ENCODE measurements around the gene EN1.

Gene EN1

DNA sequence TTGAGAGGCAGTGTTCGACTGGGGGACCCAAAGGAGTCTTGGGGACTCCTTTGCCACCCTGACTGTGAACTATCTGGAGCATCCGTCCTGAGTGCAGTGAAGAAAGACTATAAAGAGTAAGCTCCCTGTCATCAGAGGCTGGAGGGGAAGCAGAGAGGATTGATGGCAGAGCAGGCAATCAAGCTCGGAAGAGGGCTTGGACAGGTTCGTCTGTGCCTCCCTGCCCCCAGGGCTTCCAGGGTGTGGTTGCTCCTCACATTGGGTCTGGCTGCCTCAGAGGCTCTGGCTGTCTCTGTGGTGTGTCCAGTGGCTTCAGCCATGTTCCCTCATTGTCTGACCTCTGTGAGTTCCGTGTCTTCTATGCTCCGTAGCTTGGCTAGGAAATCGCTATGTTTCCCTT lies 13.8 kb upstream of the EN1 start:
- H3K9me3 ChIP-seq (ENCODE audit: control insufficient read depth, low read length), result no peaks in the 10 kb centered on the region
- H3K79me2 ChIP-seq, result no peaks in the 10 kb centered on the region
- no peak overlapping the region for H3K4me2 ChIP-seq (ENCODE audit: low read length)
- no peak for TF ChIP-seq CTCF (IDR thresholded peaks at IDR 0.05)
- H3K27me3 ChIP-seq (ENCODE audit: control insufficient read depth, insufficient read depth, low read length), result peaks cover 8% of the 10 kb centered on the region
- no peak overlapping the region for H3K4me3 ChIP-seq (ENCODE audit: low read depth, low read length)
- H3K9ac ChIP-seq, result no peak overlapping the region
- no peak overlapping the region for H2AFZ ChIP-seq
- H3K36me3 ChIP-seq (ENCODE audit: control insufficient read depth, insufficient read depth, low read length), result no peaks in the 10 kb centered on the region
- H3K27ac ChIP-seq, result no peak overlapping the region
- H3K4me1 ChIP-seq, result no peaks in the 10 kb centered on the region

DNA sequence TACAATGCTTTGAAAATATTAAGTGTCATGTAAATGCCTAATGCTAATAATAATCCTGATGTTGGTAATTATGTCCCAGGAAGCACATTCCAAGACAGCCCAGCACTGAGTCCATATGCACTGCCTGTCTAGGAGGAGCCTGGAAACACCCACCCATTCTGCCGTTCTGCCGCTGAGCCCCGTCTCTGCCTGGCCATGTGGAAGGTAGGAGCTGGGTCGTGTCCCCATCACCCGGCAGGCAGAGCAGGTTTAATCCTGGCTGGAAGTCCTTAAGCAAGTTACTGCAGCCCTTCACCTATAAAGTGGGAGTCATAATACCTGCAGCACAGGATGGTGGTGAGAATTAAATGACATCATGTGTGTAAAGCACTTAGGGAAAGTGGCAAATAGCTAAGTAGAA lies 13.1 kb upstream of the EN1 start:
- no peak overlapping the region for H3K27ac ChIP-seq
- TF ChIP-seq CTCF (IDR thresholded peaks at IDR 0.05), result no peak
- no peak overlapping the region for H3K9ac ChIP-seq
- H2AFZ ChIP-seq, result no peak overlapping the region
- no peaks in the 10 kb centered on the region for H3K4me1 ChIP-seq
- peaks cover 12% of the 10 kb centered on the region for H3K27me3 ChIP-seq (ENCODE audit: control insufficient read depth, insufficient read depth, low read length)
- no peaks in the 10 kb centered on the region for H3K36me3 ChIP-seq (ENCODE audit: control insufficient read depth, insufficient read depth, low read length)
- no peak overlapping the region for H3K4me3 ChIP-seq (ENCODE audit: low read depth, low read length)
- no peaks in the 10 kb centered on the region for H3K79me2 ChIP-seq
- no peak overlapping the region for H3K4me2 ChIP-seq (ENCODE audit: low read length)
- no peaks in the 10 kb centered on the region for H3K9me3 ChIP-seq (ENCODE audit: control insufficient read depth, low read length)

GRCh38 chr2:118859157-118859770 lies 11.8 kb upstream of the EN1 start:
- H3K27me3 ChIP-seq (ENCODE audit: control insufficient read depth, insufficient read depth, low read length), result peaks cover 15% of the 10 kb centered on the region
- H2AFZ ChIP-seq, result no peak overlapping the region
- no peak for TF ChIP-seq CTCF (IDR thresholded peaks at IDR 0.05)

DNA sequence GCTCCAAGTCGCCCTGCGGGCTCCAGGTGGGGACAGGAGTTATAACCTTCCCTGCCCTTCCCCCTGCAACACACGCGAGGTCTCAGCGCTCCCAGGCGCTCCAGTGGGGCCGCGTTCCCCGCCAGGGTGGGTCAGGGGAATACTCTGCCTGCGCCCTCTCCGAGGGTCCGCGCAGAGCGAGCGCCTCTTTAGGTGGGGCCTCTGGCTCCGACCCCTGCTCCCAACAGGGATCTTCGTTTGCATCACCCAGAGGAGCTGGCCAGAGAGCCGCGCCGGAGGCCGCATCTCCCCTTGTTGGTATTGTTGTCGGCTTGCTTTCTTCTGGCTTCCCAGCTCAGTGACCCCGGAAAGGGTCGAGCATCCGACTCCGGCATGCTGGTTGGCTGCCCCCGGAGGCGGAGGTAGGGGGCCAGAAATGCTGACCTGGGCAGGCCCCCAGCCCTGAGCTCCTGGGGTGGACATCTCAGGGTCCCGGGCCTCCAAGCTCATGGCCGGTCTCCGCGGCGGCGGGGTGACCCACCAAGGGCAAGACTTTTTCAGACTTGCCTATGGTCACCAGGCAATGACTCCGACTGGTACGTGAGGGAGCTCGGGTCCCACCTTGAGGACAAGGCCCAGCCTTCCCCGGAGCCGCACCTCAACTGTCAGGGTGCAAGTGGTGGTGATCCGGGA lies 11.2 kb upstream of the EN1 start:
- Histone ChIP-seq H3K36me3 (ENCODE audit: control insufficient read depth, insufficient read depth, low read length) (no peaks in the 10 kb centered on the region), H3K9me3 (ENCODE audit: control insufficient read depth, low read length) (no peaks in the 10 kb centered on the region), H3K4me2 (ENCODE audit: low read length) (no peak overlapping the region), H3K4me3 (ENCODE audit: low read depth, low read length) (no peak overlapping the region), H3K9ac (no peak overlapping the region), H3K27ac (no peak overlapping the region), H3K4me1 (no peaks in the 10 kb centered on the region), H3K79me2 (no peaks in the 10 kb centered on the region), H3K27me3 (ENCODE audit: control insufficient read depth, insufficient read depth, low read length) (peaks cover 17% of the 10 kb centered on the region), H2AFZ (no peak overlapping the region)
- no peak for TF ChIP-seq CTCF (IDR thresholded peaks at IDR 0.05)

More at GRCh38 chr2:118859157-118859770, 11.8 kb upstream of the EN1 start:
- H3K27ac ChIP-seq, result no peak overlapping the region
- no peak overlapping the region for H3K9ac ChIP-seq
- H3K36me3 ChIP-seq (ENCODE audit: control insufficient read depth, insufficient read depth, low read length), result no peaks in the 10 kb centered on the region
- H3K9me3 ChIP-seq (ENCODE audit: control insufficient read depth, low read length), result no peaks in the 10 kb centered on the region
- H3K79me2 ChIP-seq, result no peaks in the 10 kb centered on the region
- no peaks in the 10 kb centered on the region for H3K4me1 ChIP-seq
- H3K4me2 ChIP-seq (ENCODE audit: low read length), result no peak overlapping the region
- H3K4me3 ChIP-seq (ENCODE audit: low read depth, low read length), result no peak overlapping the region
